Stomach smooth muscle (tissue), 2 donors: Measurements from ENCODE around the gene GCA.

Experiments
- H3K27ac ChIP-seq: one replicate; pipeline ENCODE4 v1.7.0; 2013; ENCODE audit warnings: mild to moderate bottlenecking, low read length, inconsistent platforms
- H3K27me3 ChIP-seq, 2 donors: one replicate each; pipeline ENCODE4 v1.7.0; 2013; ENCODE audit warnings: low read length in 2 of 2; ENCODE audit not compliant: insufficient read depth in 2 of 2, control insufficient read depth in 1 of 2
- H3K36me3 ChIP-seq, 2 donors: one replicate each; pipeline ENCODE4 v1.7.0; 2013; ENCODE audit warnings: low read length in 2 of 2; ENCODE audit not compliant: control insufficient read depth in 2 of 2, insufficient read depth in 2 of 2
- H3K4me1 ChIP-seq: one replicate; pipeline ENCODE4 v1.7.0; 2013; ENCODE audit warnings: low read length; ENCODE audit not compliant: control insufficient read depth, insufficient read depth
- H3K4me3 ChIP-seq, 2 donors: one replicate each; pipeline ENCODE4 v1.7.0; 2013; ENCODE audit warnings: low read length in 2 of 2
- H3K9ac ChIP-seq, 2 donors: one replicate each; pipeline ENCODE4 v1.7.0; 2013; ENCODE audit warnings: low read length in 2 of 2, mild to moderate bottlenecking in 1 of 2
- H3K9me3 ChIP-seq, 2 donors: one replicate each; pipeline ENCODE4 v1.7.0; 2013; ENCODE audit warnings: low read length in 2 of 2; ENCODE audit not compliant: control insufficient read depth in 2 of 2
- donor health status: healthy.
- donor health status: Pancreatic carcinoma.

GCA gene

GRCh38 chr2:162328424-162329157 is 15.3 kb upstream of the GCA start:
- Histone ChIP-seq H3K36me3 (no peaks in the 10 kb centered on the region), H3K27ac (no peak overlapping the region), H3K9ac (no peak overlapping the region), H3K4me3 (no peak overlapping the region), H3K4me1 (no peaks in the 10 kb centered on the region), H3K9me3 (no peaks in the 10 kb centered on the region), H3K27me3 (no peaks in the 10 kb centered on the region)

GRCh38 chr2:162330881-162331280 is 13.1 kb upstream of the GCA start:
- Histone ChIP-seq H3K4me3 (no peak overlapping the region), H3K36me3 (no peaks in the 10 kb centered on the region), H3K4me1 (no peaks in the 10 kb centered on the region), H3K27ac (no peak overlapping the region), H3K9me3 (no peaks in the 10 kb centered on the region), H3K27me3 (no peaks in the 10 kb centered on the region), H3K9ac (no peak overlapping the region)

- H3K27me3 ChIP-seq: no peaks in the 10 kb centered on the region
- H3K4me3 ChIP-seq: no peak overlapping the region
- no peaks in the 10 kb centered on the region for H3K4me1 ChIP-seq
- H3K27ac ChIP-seq: no peak overlapping the region
- no peaks in the 10 kb centered on the region for H3K9me3 ChIP-seq
- H3K36me3 ChIP-seq: no peaks in the 10 kb centered on the region
- no peak overlapping the region for H3K9ac ChIP-seq
Measured at GRCh38 chr2:162333968-162334367, 10.0 kb upstream of the GCA start.

- Histone ChIP-seq H3K4me3 (no peak overlapping the region), H3K36me3 (no peaks in the 10 kb centered on the region), H3K9ac (no peak overlapping the region), H3K27ac (no peak overlapping the region), H3K4me1 (no peaks in the 10 kb centered on the region), H3K27me3 (no peaks in the 10 kb centered on the region), H3K9me3 (no peaks in the 10 kb centered on the region)
Measured at GRCh38 chr2:162337868-162338267, 6.1 kb upstream of the GCA start.

GRCh38 chr2:162340822-162341221 is 3.1 kb upstream of the GCA start:
- no peak overlapping the region for H3K4me3 ChIP-seq
- no peaks in the 10 kb centered on the region for H3K9me3 ChIP-seq
- no peaks in the 10 kb centered on the region for H3K36me3 ChIP-seq
- H3K27me3 ChIP-seq: no peaks in the 10 kb centered on the region
- H3K27ac ChIP-seq: no peak overlapping the region
- H3K4me1 ChIP-seq: no peaks in the 10 kb centered on the region
- H3K9ac ChIP-seq: no peak overlapping the region

- H3K9ac ChIP-seq: no peak overlapping the region
- H3K27ac ChIP-seq: no peak overlapping the region
- no peak overlapping the region for H3K4me3 ChIP-seq
Measured at GRCh38 chr2:162342321-162342720, 1.6 kb upstream of the GCA start.

GRCh38 chr2:162342841-162343240 is 1.1 kb upstream of the GCA start:
- Histone ChIP-seq H3K4me1 (no peaks in the 10 kb centered on the region), H3K36me3 (no peaks in the 10 kb centered on the region), H3K27me3 (no peaks in the 10 kb centered on the region), H3K4me3 (no peak overlapping the region), H3K27ac (no peak overlapping the region), H3K9ac (no peak overlapping the region), H3K9me3 (no peaks in the 10 kb centered on the region)

More at GRCh38 chr2:162342321-162342720, 1.6 kb upstream of the GCA start:
- no peaks in the 10 kb centered on the region for H3K36me3 ChIP-seq
- H3K4me1 ChIP-seq: no peaks in the 10 kb centered on the region
- no peaks in the 10 kb centered on the region for H3K9me3 ChIP-seq
- no peaks in the 10 kb centered on the region for H3K27me3 ChIP-seq

GRCh38 chr2:162343492-162343823 is 474 bp upstream of the GCA start:
- no peaks in the 10 kb centered on the region for H3K36me3 ChIP-seq
- no peaks in the 10 kb centered on the region for H3K27me3 ChIP-seq
- peak overlapping the region; percentile 90 to 93 for H3K4me3 ChIP-seq
- no peaks in the 10 kb centered on the region for H3K9me3 ChIP-seq
- H3K9ac ChIP-seq: no peak overlapping the region
- no peaks in the 10 kb centered on the region for H3K4me1 ChIP-seq
- no peak overlapping the region for H3K27ac ChIP-seq

- Histone ChIP-seq H3K36me3 (no peaks in the 10 kb centered on the region), H3K27ac (no peak overlapping the region), H3K9ac (peak overlapping the region; percentile 50 to 66), H3K4me1 (no peaks in the 10 kb centered on the region), H3K27me3 (no peaks in the 10 kb centered on the region), H3K9me3 (no peaks in the 10 kb centered on the region), H3K4me3 (peak overlapping the region; percentile 90 to 93)
Measured at GRCh38 chr2:162344617-162344950, 652 bp downstream of the GCA start.

GRCh38 chr2:162365392-162365791 is 21.5 kb downstream of the GCA start:
- Histone ChIP-seq H3K9me3 (no peaks in the 10 kb centered on the region), H3K9ac (no peak overlapping the region), H3K4me1 (no peaks in the 10 kb centered on the region), H3K27me3 (no peaks in the 10 kb centered on the region), H3K4me3 (no peak overlapping the region), H3K27ac (no peak overlapping the region), H3K36me3 (no peaks in the 10 kb centered on the region)

GRCh38 chr2:162368494-162368893 is 24.6 kb downstream of the GCA start:
- H3K27me3 ChIP-seq: no peaks in the 10 kb centered on the region
- H3K9ac ChIP-seq: no peak overlapping the region
- H3K9me3 ChIP-seq: no peaks in the 10 kb centered on the region
- H3K27ac ChIP-seq: no peak overlapping the region
- H3K36me3 ChIP-seq: no peaks in the 10 kb centered on the region
- no peak overlapping the region for H3K4me3 ChIP-seq
- no peaks in the 10 kb centered on the region for H3K4me1 ChIP-seq
